Keratinocyte (primary cell): ENCODE results near the gene NLRP7.

Source experiments
- CTCF ChIP-seq, 3 experiments: IDR thresholded peaks in 1 of 3; conservative IDR thresholded peaks in 1 of 3; optimal IDR thresholded peaks in 1 of 3; 2 replicates in 2 of 3; 3 replicates in 1 of 3; pipeline versions ENCODE3 to v1.5.1; 2011; ENCODE audit warnings: low read length in 3 of 3, mild to moderate bottlenecking in 3 of 3, moderate library complexity in 2 of 3, control low read depth in 1 of 3, inconsistent platforms in 1 of 3; ENCODE audit not compliant: insufficient read depth in 2 of 3; ENCODE audit errors: extremely low read depth in 1 of 3
- EZH2 ChIP-seq: IDR thresholded peaks from one replicate; pipeline ENCODE4 v1.6.1; 2012; ENCODE audit warnings: inconsistent platforms, mild to moderate bottlenecking, low read length, moderate library complexity

DNA sequence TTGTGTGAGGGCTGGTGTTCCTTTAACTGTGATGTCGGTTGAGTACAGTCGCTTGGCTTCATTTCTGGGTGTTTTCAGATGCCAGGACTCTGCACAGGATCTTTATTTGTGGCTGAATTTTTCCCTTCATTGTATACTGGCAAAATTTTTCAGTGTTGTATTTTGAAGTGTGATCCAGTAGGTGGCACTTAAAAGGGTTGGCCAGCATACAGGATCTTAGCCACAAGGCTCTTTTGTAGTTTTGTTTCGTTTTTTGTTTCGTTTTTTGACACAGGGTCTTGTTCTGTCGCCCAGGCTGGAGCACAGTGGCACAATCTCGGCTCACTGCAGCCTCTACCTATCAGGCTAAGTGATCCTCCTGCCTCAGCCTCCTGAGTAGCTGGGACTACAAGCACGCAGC is 64.6 kb downstream of the NLRP7 start:
- TF ChIP-seq CTCF (optimal IDR thresholded peaks at IDR 0.05 in 1 of 3, IDR thresholded peaks at IDR 0.05 in 1 of 3, conservative IDR thresholded peaks at IDR 0.05 in 1 of 3; ENCODE audit: extremely low read depth in 1 of 3, insufficient read depth in 2 of 3, low read length in 3 of 3) (no peak), EZH2 (no peak)
